CD4-positive, alpha-beta T cell treated with Interleukin-4 for 4 hours (primary cell): ENCODE data around the gene LYSMD3.

Experiments used
- DNase-seq: peaks from one replicate; pipeline ENCODE4 v3.0.0-alpha.2; 2020

Gene LYSMD3

DNA sequence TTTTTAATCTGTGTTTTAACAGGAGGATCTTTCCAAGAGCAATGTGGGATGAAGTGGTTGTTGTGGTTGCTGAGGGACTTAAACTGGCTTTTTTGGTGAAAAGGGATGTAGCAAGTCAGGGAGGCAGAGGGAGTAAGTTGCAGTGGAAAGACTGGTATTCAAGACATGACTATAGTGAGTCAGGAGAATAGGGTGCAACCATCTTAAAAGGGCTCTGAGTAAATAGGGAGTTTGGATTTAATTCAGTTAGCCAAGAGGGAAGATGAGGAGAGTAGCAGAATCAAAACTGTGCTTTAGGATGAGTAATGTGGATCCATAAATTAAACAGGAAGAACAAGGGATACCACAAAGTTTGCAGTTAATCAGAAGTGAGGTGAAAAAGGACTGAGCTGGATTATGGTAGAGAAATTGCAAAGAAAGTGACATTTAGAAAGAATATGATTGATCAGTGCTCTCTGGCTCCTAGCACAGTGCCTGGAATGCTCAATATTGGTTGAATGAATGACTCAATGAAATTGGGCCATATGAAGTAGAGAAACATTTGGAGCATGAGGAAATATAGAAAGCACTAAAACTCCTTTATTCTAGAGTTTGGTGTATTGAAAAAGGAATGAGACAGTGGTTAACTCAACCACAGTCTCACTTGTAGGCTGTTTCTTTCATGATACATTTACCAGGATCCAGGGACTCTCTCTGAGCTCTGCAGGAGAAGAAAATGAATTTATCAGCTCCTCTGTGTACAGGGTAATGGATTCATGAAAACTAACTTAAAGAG is 49.6 kb downstream of the LYSMD3 start:
- DNase-seq, result no peak

GRCh38 chr5:90477621-90478215 is 51.7 kb downstream of the LYSMD3 start:
- no peak for DNase-seq

- DNase-seq, result no peak
These were observed 52.3 kb downstream of the LYSMD3 start for GRCh38 chr5:90477073-90477472.

DNA sequence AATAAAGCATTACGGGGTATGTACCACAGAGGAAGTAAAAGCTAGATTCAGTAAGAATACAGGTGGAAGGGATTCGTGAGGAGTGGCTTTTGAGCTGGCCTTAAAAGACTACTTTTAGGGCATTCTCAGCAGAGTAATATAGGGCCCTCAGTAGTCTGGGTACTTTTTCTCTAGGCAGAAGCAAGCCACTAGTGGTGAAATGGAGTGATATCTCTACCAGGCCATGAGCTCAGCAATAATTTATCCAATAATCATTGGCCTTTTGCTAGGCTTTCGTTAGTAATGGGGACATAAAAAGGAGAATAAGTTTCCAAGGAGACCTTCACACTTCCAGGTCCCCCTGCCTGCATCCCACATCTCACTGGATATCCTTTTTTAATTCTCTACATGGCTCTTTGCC is 53.0 kb downstream of the LYSMD3 start:
- DNase-seq, result no peak

- DNase-seq, result no peak
These were observed 53.9 kb downstream of the LYSMD3 start for GRCh38 chr5:90475436-90475980.

DNA sequence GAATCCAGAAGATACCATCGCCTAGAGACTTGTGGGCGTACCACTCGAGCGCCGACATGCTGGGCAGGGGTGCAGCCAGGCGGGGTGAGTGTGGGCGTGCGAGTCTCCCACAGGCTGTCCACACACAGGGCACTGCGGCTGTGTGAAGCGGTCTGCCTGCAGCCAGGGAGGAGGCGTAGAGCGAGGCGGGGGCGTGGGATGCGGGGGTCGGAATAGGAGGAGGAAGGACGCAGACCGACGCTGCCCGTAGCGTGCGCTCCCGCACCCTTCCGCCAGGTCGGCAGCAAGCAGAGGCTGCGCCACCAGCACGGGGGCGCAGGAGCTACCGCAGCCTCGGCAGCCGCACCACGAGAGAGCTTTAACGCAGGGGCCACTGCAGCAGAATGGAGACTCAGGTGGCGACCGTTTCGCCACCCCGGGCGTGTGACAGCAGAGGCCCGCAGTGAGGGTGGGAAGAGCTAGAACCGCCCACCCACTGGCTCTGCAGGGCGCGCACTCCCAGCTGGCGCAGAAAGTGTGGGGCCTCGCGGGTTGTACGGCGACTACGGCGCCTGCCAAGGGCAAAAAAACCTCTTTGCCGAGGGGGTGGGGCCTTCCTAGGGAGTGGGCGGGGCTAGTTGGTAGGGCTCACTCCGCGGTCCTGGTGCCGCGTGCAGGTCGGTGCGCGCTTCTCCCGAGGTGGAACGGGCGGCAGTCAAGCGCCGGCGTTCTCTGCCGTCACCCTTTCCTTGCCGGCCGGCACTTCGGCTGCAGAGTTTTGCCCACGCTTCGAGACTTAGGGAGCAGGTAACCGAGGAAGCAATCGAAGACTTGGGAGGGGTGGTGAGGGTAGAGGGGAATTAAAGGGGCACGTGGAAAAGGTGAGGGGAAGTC is 54.9 kb downstream of the LYSMD3 start, which contains the start of the genes MBLAC2 and POLR3G:
TSS of gene MBLAC2 (minus strand) at position 537 of the 873 bp plus-strand sequence. CDS start at position 58, 479 bp downstream.
TSS of gene POLR3G (plus strand) at position 630 of the 873 bp plus-strand sequence. CDS start 10,704 bp downstream, outside the sequence.
- DNase-seq, result peak; percentile 95

GRCh38 chr5:90473396-90474234 is 55.8 kb downstream of the LYSMD3 start:
- DNase-seq, result peak; percentile 2

DNA sequence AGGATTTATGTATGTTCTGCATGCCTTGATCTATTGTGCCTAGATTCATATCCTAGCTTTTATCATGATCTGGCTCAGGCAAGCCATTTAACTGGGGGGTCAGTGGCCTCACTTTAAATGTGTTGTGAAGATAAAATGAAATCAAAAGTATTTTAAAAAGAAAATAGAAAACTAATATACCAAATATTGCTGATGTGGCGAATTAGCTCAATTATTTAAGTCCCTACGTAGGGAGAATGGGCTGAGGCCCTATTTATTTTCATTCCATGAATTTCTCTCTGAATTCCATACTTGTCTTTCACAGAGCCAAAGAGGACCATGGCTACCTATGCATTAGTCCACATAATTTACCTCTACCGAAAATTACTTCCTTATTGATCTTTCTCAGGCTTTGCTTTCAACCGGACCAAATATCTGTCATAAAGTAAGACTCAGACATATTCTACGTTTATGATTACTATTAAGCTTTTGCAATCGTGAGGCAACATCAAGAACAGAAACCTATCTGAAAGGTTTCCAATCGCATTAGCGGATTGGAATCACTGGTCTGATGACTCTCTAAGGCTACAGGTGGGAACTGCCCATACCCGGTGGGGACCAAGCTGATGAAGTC is 56.5 kb downstream of the LYSMD3 start:
- DNase-seq, result no peak
